Kidney epithelial cell (primary cell): ENCODE data around the gene CELSR2. TPM values are rescaled to one million over a fixed set of nuclear protein-coding genes. Genes with fewer than 3 reads are reported as not detected.

Source experiments
- DNase-seq: peaks from one replicate; pipeline ENCODE4 v3.0.0-alpha.2; 2010; ENCODE audit warnings: low read depth
- H3K27me3 ChIP-seq: 2 replicates; pipeline ENCODE4 v1.6.0; 2011; ENCODE audit warnings: low read length; ENCODE audit not compliant: control insufficient read depth, insufficient read depth
- H3K36me3 ChIP-seq: 2 replicates; pipeline ENCODE4 v1.5.1; 2011; ENCODE audit warnings: low read length; ENCODE audit not compliant: control insufficient read depth, insufficient read depth
- H3K4me3 ChIP-seq: 2 replicates; pipeline ENCODE4 v1.5.1; 2011; ENCODE audit warnings: low read depth, mild to moderate bottlenecking, control low read depth, low read length
- CTCF ChIP-seq: IDR thresholded peaks from 2 replicates; pipeline ENCODE4 v1.5.1; 2011; ENCODE audit warnings: mild to moderate bottlenecking, moderate library complexity, low read length, control low read depth, inconsistent platforms; ENCODE audit not compliant: insufficient read depth, poor library complexity, severe bottlenecking
- total RNA-seq: library from RNA; depleted of rRNA; stranded (reverse); fragments of >200 nt; gene quantifications from 2 replicates; pipeline ENCODE4 v1.2.3, GENCODE V29; 2015

The CELSR2 gene
- total RNA-seq, 1 donor from 2014 or later, result 18.1 TPM

GRCh38 chr1:109255678-109256077 is 6.3 kb downstream of the CELSR2 start:
- H3K4me3 ChIP-seq, result no peak overlapping the region
- H3K27me3 ChIP-seq, result no peaks in the 10 kb centered on the region
- no peaks in the 10 kb centered on the region for H3K36me3 ChIP-seq
- no peak for DNase-seq
- TF ChIP-seq CTCF, result no peak

- Histone ChIP-seq H3K36me3 (peaks cover under 1% of the 10 kb centered on the region), H3K27me3 (no peaks in the 10 kb centered on the region), H3K4me3 (no peak overlapping the region)
- TF ChIP-seq CTCF, result no peak
- DNase-seq, result no peak
These were observed 6.7 kb downstream of the CELSR2 start for GRCh38 chr1:109256085-109256484.

- peaks cover 1% of the 10 kb centered on the region for H3K36me3 ChIP-seq
- peak; percentile 82 for DNase-seq
- H3K27me3 ChIP-seq, result no peaks in the 10 kb centered on the region
- H3K4me3 ChIP-seq, result no peak overlapping the region
- no peak for TF ChIP-seq CTCF
These were observed 7.8 kb downstream of the CELSR2 start for GRCh38 chr1:109256971-109257681.

GRCh38 chr1:109257682-109258421 is 8.5 kb downstream of the CELSR2 start:
- no peaks in the 10 kb centered on the region for H3K27me3 ChIP-seq
- DNase-seq, result no peak
- TF ChIP-seq CTCF, result no peak
- no peak overlapping the region for H3K4me3 ChIP-seq
- H3K36me3 ChIP-seq, result peaks cover 1% of the 10 kb centered on the region

- no peak for DNase-seq
These were observed 9.4 kb downstream of the CELSR2 start for GRCh38 chr1:109258481-109259466.

More at GRCh38 chr1:109258481-109259466, 9.4 kb downstream of the CELSR2 start:
- no peaks in the 10 kb centered on the region for H3K27me3 ChIP-seq
- TF ChIP-seq CTCF, result no peak
- H3K4me3 ChIP-seq, result no peak overlapping the region
- H3K36me3 ChIP-seq, result peaks cover 1% of the 10 kb centered on the region
